Activated CD4-positive, CD25-positive, alpha-beta regulatory T cell (primary cell): ENCODE results near the gene PACS1.
"Not testable (repeated sequence)": the region's sequence is repeated elsewhere in the genome, so short reads cannot be mapped to it uniquely, and the experiment has no call there.

Source experiments
- DNase-seq, 4 experiments: peaks; one replicate each; lab custom pipeline; 2025; lab: John Stamatoyannopoulos, UW

The PACS1 gene

GRCh38 chr11:66253081-66253480, 183.0 kb downstream of the PACS1 start:
- not testable (repeated sequence) for DNase-seq

- DNase-seq: no peak
These were observed 188.4 kb downstream of the PACS1 start for GRCh38 chr11:66258473-66258893.

- no peak for DNase-seq
These were observed 189.2 kb downstream of the PACS1 start for GRCh38 chr11:66259225-66259624.

GRCh38 chr11:66259956-66260355, 189.9 kb downstream of the PACS1 start:
- DNase-seq: no peak

GRCh38 chr11:66261578-66261977, 191.5 kb downstream of the PACS1 start:
- DNase-seq: no peak

GRCh38 chr11:66262191-66262590, 192.1 kb downstream of the PACS1 start:
- no peak for DNase-seq

- no peak for DNase-seq
These were observed 192.6 kb downstream of the PACS1 start for GRCh38 chr11:66262696-66263095.

GRCh38 chr11:66263231-66263630, 193.2 kb downstream of the PACS1 start:
- no peak for DNase-seq

- no peak for DNase-seq
These were observed 193.7 kb downstream of the PACS1 start for GRCh38 chr11:66263785-66264184.

- no peak for DNase-seq
These were observed 194.3 kb downstream of the PACS1 start for GRCh38 chr11:66264383-66264782.

GRCh38 chr11:66264914-66265313, 194.8 kb downstream of the PACS1 start:
- DNase-seq: peak in 1 of 4 experiments; percentile 27

- DNase-seq: no peak
These were observed 195.7 kb downstream of the PACS1 start for GRCh38 chr11:66265531-66266377.

- DNase-seq: no peak
These were observed 196.4 kb downstream of the PACS1 start for GRCh38 chr11:66266378-66267038.

GRCh38 chr11:66267039-66267378, 196.9 kb downstream of the PACS1 start:
- DNase-seq: no peak

- DNase-seq: peak; percentile 75 to 79 (median 77)
These were observed 197.5 kb downstream of the PACS1 start for GRCh38 chr11:66267379-66268243.

- peak; percentile 97 to 100 (median 98) for DNase-seq
These were observed 198.3 kb downstream of the PACS1 start, which contains the start of gene RAB1B for GRCh38 chr11:66268244-66268951. Gene RAB1B (plus strand): TSS chr11:66268639. CDS start chr11:66268680, 41 bp downstream.

GRCh38 chr11:66268952-66269905, 199.2 kb downstream of the PACS1 start:
- DNase-seq: no peak

GRCh38 chr11:66271816-66272215, 201.7 kb downstream of the PACS1 start:
- no peak for DNase-seq

- DNase-seq: no peak
These were observed 202.5 kb downstream of the PACS1 start for GRCh38 chr11:66272596-66272995.

GRCh38 chr11:66274219-66274618, 204.1 kb downstream of the PACS1 start:
- no peak for DNase-seq
